GM19099 (cell line): ENCODE measurements around the gene LINS1.

Experiments used
- POLR2A ChIP-seq: IDR thresholded peaks from 3 replicates; pipeline ENCODE4 v1.6.1; 2011; ENCODE audit warnings: low read depth; ENCODE audit not compliant: insufficient read length; ENCODE audit errors: extremely low read depth

Gene LINS1

DNA sequence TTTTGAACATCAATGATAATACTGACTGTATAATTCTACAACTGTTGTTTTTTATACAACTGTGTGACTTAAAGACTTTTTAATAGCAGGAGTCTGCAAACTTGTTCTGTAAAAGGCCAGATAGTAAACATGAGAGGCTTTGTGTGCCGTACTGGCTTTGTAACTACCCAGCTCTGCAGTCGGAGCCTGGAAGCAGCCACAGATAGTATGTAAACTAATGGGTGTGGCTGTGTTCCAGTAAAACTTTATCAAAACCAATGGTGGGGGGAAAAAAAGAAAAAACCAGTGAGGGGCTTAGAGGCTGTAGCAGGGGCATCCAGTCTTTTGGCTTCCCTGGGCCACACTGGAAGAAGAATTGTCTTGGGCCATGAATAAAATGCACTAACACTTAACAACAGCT lies 12.4 kb upstream of the LINS1 start:
- no peak for TF ChIP-seq POLR2A

GRCh38 chr15:100613208-100613607 lies 11.2 kb upstream of the LINS1 start:
- TF ChIP-seq POLR2A: no peak

GRCh38 chr15:100612539-100612938 lies 10.6 kb upstream of the LINS1 start:
- no peak for TF ChIP-seq POLR2A

DNA sequence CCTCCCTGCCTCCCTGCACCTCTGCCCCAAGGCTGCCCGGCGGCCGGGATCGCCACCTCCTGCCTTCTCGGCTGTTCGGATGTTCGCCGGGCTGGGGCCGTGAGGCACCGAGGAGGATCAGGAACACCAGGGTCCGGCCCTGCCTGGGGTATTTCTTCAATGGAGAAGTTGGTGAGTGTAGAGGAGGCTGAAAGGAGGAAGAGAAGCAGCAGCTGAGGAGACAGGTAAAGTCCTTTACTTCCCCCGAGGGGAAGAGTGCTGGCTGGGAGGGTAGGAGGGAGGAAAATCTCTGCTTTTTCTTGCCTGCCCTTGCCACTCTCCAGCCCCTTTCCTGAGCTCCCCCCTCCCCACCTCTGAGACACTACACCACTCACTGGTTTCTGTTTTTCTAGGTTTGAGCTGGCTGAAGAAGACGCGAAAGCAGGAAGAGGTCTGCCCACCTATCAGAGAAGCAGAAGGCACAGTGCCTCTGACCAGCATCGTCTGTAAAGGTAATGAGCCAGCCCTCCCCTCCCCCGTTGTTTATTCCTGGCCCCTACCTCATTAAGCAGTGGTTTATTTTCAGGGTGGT lies 924 bp upstream of the LINS1 start:
- TF ChIP-seq POLR2A: peak; percentile 31

DNA sequence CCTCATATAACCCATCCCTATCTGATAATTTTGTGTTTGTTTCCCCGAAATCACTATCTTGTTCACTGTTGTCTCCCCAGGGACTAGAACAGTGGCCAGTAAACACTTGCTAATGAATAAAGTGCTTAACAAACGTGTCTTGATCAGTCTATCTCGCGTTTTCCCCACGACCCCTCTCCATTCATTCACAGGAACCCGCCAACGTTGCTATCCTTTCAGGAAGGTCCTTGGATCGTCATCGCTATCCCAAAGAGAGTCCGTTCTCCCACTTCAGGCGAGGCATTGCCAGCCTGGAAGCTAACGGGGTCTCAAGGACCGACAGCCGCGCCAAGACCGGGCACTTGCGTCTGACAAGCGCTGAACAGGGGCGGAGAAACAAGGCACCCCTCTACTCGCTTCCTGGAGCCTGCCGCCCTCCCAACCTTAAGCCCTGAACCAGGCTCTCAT lies 344 bp downstream of the LINS1 start:
- TF ChIP-seq POLR2A: no peak

DNA sequence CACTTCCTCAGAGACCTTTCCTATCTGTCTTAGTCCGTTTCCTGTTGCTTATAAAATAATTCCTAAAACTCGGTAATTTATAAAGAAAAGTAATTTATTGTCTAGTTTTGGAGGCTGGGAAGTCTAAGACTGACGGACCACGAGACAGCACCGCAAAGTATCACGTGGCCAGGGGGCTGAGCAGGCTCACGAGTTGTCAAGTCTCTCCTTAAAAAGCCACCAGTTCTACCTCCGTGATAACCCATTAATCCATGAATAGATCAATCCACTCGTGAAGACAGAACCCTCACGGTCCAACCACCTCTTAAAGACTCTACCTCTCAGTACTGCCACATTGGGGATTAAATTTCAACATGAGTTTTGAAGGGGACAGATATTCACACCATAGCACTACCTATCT lies 821 bp downstream of the LINS1 start:
- TF ChIP-seq POLR2A: no peak

DNA sequence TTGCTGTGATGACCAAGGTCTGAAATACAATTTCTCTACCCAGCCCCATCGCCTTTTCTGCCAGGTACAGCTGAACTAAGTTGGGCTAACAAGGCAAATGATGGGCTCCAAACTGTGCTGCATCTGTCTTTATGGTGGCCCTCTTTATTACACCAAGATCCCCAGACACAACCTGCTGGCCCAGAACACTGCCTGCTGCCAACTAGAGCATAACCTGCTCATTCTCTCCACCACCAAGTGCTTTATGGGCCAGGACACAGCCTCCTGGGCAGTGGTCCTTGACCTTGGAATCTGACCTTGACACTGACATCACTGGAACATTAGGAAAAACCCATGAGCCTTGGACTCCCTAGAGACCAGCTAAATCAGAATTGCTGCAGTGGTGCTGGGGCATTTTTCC lies 3.3 kb downstream of the LINS1 start:
- TF ChIP-seq POLR2A: no peak

GRCh38 chr15:100597862-100598261 lies 4.1 kb downstream of the LINS1 start:
- no peak for TF ChIP-seq POLR2A

DNA sequence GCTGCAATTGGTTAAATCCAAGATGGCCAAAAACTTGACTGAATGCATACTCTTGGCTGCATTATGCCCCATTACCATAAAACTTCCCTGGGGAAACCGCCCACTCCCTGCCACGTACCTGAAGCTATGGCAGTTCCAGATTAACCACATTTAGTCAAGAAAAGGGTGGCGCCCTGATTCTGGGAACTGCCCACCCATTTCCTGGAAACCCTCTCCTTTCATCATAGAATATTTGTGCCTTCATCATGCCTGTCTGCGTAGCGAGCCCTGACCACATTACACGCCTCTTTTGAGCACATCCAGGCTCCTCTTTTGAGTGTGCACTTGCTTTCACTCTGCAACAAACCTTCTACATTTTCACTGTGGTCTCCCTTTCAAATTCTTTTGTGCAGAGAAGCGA lies 5.2 kb downstream of the LINS1 start:
- no peak for TF ChIP-seq POLR2A

DNA sequence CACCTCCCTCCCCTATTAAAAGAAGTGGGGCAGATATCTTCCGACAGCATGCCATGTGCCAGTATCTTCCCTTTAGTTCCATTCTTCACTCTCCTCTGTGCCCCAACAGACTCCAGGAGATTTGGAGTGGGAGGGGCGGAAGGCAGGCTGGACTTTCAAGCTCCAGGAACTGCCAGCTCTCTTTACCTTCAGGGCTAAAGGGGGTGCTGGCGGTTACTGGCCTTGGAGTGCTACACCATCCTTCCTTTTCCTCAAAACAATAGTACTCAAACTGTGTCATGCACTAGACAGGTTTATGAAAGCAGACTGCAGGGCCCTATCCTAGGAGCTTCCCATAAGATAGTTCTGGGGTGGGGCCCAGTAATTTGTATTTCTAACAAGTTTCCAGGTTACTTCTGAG lies 6.0 kb downstream of the LINS1 start:
- TF ChIP-seq POLR2A: no peak

DNA sequence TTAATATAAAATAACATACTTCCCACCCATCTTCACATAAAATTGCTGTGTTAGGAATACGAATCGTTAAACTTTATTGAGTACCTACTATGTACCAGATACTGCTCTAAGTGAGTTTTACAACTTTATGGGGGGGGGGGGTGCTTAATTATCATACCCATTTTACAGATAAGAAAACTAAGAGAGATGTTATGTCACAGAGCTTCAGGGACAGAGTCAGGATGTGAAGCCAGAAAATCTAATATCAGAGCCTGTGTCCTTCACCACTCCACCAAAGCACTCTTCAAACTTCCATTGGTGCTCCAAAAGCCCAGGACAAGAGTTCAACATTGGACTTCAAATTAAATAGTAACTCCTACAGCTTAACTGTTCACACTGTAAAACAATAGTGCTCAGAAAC lies 8.6 kb downstream of the LINS1 start:
- TF ChIP-seq POLR2A: no peak

- TF ChIP-seq POLR2A: no peak
Observed at GRCh38 chr15:100592898-100593297, 9.1 kb downstream of the LINS1 start.

DNA sequence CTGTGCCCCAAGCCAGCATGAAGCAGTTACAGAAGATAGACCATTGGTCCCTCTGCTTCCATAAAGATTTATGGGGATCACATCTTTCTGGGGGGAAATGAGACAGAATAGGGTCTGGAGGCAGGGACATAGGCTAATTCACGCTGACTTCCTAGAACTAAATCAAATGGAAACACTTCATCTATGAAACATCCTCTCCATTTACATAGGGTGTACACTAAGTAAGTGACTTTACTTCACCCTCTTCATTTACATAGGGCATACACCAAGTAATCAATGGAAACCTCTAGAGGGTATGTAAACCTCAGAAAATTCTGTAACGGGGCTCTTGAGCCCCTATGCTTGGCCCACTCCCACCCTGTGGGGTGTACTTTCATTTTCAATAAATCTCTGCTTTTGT lies 10.1 kb downstream of the LINS1 start:
- no peak for TF ChIP-seq POLR2A

DNA sequence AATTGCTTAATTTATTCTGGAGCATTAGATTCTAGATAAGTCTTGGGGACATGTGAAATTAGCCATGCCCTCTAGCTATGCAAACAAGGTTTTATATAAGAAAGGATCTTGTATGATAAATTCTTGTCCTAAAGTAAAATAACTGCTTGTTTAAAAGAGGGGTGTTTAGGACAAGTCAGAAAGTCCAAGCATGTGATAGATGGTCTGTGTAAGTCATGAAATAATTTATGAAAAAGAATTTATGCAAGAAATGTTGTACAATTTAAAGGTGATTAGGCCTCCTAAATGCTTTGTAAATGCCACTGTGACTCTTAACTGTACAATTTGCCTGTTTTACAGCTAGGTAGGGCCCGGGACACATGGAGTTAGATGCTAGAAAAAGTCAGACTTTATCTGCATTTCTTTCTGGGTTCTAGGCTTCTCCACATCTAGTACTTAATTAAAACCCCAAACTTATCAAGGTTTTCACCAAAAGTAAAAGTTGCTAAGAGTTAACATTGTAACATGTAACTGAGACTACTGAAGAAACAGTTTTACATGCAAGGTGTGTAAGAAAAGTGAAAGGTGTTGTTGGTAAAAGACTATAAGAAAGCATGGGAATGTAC lies 13.2 kb downstream of the LINS1 start:
- TF ChIP-seq POLR2A: no peak

- TF ChIP-seq POLR2A: no peak
Observed at GRCh38 chr15:100580414-100580813, 21.6 kb downstream of the LINS1 start.

- TF ChIP-seq POLR2A: no peak
Observed at GRCh38 chr15:100573526-100573925, 28.5 kb downstream of the LINS1 start.
